ENCODE results near the gene HAO1.

GRCh38 chr20:7893014-7893730, 47.1 kb downstream of the HAO1 start:
- TF ChIP-seq POLR2AphosphoS5 (IDR thresholded peaks at IDR 0.05; ENCODE audit: low read depth, low read length) (no peak), POLR2A (IDR thresholded peaks at IDR 0.05; ENCODE audit: low read depth, low read length) (no peak), SPI1 (IDR thresholded peaks at IDR 0.05; ENCODE audit: low read depth, low read length) (no peak), TAF1 (IDR thresholded peaks at IDR 0.05; ENCODE audit: low read depth, low read length) (no peak), PAX5 (IDR thresholded peaks at IDR 0.05; ENCODE audit: insufficient read depth, low read length, severe bottlenecking) (no peak)

Measured in GM12891 (cell line).